Loucy (cell line): ENCODE results near the gene PCCA.
"Not testable (repeated sequence)": the region's sequence is repeated elsewhere in the genome, so short reads cannot be mapped to it uniquely, and the experiment has no call there.

Experiments
- EZH2phosphoT487 ChIP-seq: fragments of 200-600 bp; IDR thresholded peaks from 2 replicates; pipeline ENCODE4 v1.6.1; 2018; ENCODE audit warnings: antibody characterized with exemption, mild to moderate bottlenecking, moderate library complexity, borderline replicate concordance
- TF ChIP-seq, protein P1 (sequence below): fragments of 200-600 bp; sonication (generic); conservative IDR thresholded peaks from 2 replicates; pipeline ENCODE4 v1.5.1; 2014; ENCODE audit warnings: mild to moderate bottlenecking, antibody characterized with exemption, low read length

DNA sequence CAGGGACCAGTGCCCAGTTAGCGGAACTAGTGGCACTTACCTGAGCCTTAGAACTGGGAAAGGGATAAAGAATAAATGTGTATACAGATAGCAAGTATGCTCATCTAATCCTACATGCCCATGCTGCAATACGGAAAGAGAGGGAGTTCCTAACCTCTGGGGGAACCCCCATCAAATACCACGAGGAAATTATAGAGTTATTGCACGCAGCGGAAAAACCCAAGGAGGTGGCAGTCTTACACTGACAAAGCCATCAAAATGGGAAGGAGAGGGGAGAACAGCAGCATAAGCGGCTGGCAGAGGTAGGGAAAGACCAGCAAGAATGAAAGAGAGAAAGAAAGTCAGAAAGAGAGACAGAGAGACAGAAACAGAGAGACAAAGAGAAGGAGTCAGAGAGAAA, 5.5 kb upstream of the PCCA start:
- TF ChIP-seq, protein P1, sequence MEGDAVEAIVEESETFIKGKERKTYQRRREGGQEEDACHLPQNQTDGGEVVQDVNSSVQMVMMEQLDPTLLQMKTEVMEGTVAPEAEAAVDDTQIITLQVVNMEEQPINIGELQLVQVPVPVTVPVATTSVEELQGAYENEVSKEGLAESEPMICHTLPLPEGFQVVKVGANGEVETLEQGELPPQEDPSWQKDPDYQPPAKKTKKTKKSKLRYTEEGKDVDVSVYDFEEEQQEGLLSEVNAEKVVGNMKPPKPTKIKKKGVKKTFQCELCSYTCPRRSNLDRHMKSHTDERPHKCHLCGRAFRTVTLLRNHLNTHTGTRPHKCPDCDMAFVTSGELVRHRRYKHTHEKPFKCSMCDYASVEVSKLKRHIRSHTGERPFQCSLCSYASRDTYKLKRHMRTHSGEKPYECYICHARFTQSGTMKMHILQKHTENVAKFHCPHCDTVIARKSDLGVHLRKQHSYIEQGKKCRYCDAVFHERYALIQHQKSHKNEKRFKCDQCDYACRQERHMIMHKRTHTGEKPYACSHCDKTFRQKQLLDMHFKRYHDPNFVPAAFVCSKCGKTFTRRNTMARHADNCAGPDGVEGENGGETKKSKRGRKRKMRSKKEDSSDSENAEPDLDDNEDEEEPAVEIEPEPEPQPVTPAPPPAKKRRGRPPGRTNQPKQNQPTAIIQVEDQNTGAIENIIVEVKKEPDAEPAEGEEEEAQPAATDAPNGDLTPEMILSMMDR: not testable (repeated sequence)
- TF ChIP-seq EZH2phosphoT487: not testable (repeated sequence)
